ENCODE measurements around the gene ATP5F1B. TPM values are rescaled to one million over a fixed set of nuclear protein-coding genes. Genes with fewer than 3 reads are reported as not detected.

Gene ATP5F1B
- total and polyA plus RNA-seq, 2 of the 13 experiments (the other 11 are each of a cell fraction or from before 2014, with no cell fraction given), result 1,051 to 1,180 TPM

DNA sequence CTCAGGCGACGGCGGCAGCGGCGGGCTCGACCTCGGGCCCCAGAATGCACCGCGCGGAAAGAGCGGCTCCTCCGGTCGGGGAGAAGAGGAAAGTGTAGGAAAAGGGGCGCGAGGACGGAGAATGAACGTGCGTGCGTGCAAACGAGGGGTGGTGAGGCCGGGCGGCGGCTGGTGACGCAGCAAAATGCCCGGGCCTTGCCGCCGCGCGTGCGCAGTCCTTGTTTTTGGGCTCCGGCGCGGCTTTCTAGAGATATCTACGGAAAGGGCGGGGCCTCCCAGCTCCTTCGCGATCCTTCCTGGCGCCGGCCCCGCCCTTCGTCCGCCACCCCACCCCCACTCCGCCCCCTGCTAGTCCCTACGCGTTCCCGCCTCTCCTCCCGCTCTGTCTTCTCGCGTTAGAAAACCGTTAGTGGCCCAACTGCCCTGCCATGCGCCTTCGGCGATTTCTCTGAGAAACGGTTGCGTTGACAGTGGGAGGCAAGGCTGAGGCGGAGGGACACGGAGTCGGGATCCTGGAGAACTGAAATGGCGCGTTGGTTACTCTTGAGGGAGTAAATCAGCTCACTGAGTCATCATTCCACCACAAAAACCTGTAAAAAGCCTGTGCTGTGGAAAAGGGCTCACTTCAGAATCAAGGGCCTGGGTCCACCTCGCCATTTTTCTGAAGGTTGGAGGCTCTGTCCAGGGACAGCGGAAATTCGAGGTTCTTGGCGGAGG is 42.5 kb upstream of the ATP5F1B start, which contains the start of gene PTGES3 (continued):
- 0 out of 2 replicates have a peak, but pooled peaks have one; percentile 33 for TF ChIP-seq BRF2 (CRISPR knock-in tag; IDR thresholded peaks at IDR 0.05)
- no peak for TF ChIP-seq SOX6 (IDR thresholded peaks at IDR 0.05)
- TF ChIP-seq SOX6 (CRISPR knock-in tag; IDR thresholded peaks at IDR 0.05), result peak; percentile 58; the same call in 1 of the 2 replicates
- TF ChIP-seq TOE1 (CRISPR knock-in tag; IDR thresholded peaks at IDR 0.05), result no peak
- 0 out of 2 replicates have a peak, but pooled peaks have one; percentile 50 for TF ChIP-seq XBP1 (CRISPR knock-in tag; IDR thresholded peaks at IDR 0.05)
- TF ChIP-seq, protein P1, sequence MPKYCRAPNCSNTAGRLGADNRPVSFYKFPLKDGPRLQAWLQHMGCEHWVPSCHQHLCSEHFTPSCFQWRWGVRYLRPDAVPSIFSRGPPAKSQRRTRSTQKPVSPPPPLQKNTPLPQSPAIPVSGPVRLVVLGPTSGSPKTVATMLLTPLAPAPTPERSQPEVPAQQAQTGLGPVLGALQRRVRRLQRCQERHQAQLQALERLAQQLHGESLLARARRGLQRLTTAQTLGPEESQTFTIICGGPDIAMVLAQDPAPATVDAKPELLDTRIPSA (CRISPR knock-in tag; IDR thresholded peaks at IDR 0.05; ENCODE audit: borderline replicate concordance), result no peak; the same call in 1 of the 2 replicates
- peak; percentile 95; the same call in 1 of the 2 replicates for TF ChIP-seq ZSCAN31 (CRISPR knock-in tag; IDR thresholded peaks at IDR 0.05; ENCODE audit: low read depth)
- TF ChIP-seq ZBTB46 (CRISPR knock-in tag; IDR thresholded peaks at IDR 0.05; ENCODE audit: borderline replicate concordance), result no peak
- TF ChIP-seq ZNF547 (CRISPR knock-in tag; IDR thresholded peaks at IDR 0.05), result peak; percentile 81; the same call in 1 of the 2 replicates
- no peak for TF ChIP-seq FOSL1 (CRISPR knock-in tag; IDR thresholded peaks at IDR 0.05; ENCODE audit: borderline replicate concordance)
- TF ChIP-seq ZBTB3 (CRISPR knock-in tag; IDR thresholded peaks at IDR 0.05; ENCODE audit: borderline replicate concordance, low read depth), result 0 out of 2 replicates have a peak, but pooled peaks have one; percentile 67
- no peak for TF ChIP-seq MATR3 (CRISPR knock-in tag; IDR thresholded peaks at IDR 0.05)
- no peak for TF ChIP-seq ZBTB49 (CRISPR knock-in tag; IDR thresholded peaks at IDR 0.05; ENCODE audit: borderline replicate concordance)
- TF ChIP-seq FOXK1 (CRISPR knock-in tag; IDR thresholded peaks at IDR 0.05; ENCODE audit: borderline replicate concordance, low read depth), result peak; percentile 59; the same call in 1 of the 2 replicates
- TF ChIP-seq SP4 (CRISPR knock-in tag; IDR thresholded peaks at IDR 0.05), result peak; percentile 54
- peak; percentile 79 for TF ChIP-seq ZNF230 (CRISPR knock-in tag; IDR thresholded peaks at IDR 0.05)
- no peak for TF ChIP-seq ZNF260 (CRISPR knock-in tag; IDR thresholded peaks at IDR 0.05; ENCODE audit: borderline replicate concordance, low read depth)
- no peak for TF ChIP-seq NCOA5 (CRISPR knock-in tag; IDR thresholded peaks at IDR 0.05)
- peak; percentile 83 for TF ChIP-seq PRPF4 (IDR thresholded peaks at IDR 0.05; ENCODE audit: low read depth, low read length, poor library complexity, severe bottlenecking)
- peak; percentile 93 for TF ChIP-seq ZMYM4 (CRISPR knock-in tag; IDR thresholded peaks at IDR 0.05)
- peak; percentile 62; the same call in 1 of the 2 replicates for TF ChIP-seq MAZ (IDR thresholded peaks at IDR 0.05; ENCODE audit: borderline replicate concordance, low read depth, low read length)
- peak; percentile 97 for TF ChIP-seq MAZ (CRISPR knock-in tag; IDR thresholded peaks at IDR 0.05; ENCODE audit: low read depth)
- peak; percentile 79; the same call in 1 of the 2 replicates for TF ChIP-seq SP140L (CRISPR knock-in tag; IDR thresholded peaks at IDR 0.05; ENCODE audit: borderline replicate concordance)
- no peak for TF ChIP-seq RBM22 (optimal IDR thresholded peaks at IDR 0.05; ENCODE audit: low read length)

All from HepG2 (cell line).